Progenitor cell of endocrine pancreas (in vitro differentiated cells): ENCODE data around the gene C1QTNF8. TPM values are rescaled to one million over a fixed set of nuclear protein-coding genes. Genes with fewer than 3 reads are reported as not detected.

Experiments
- DNase-seq: peaks from one replicate; pipeline ENCODE4 v3.0.0; 2021; ENCODE audit warnings: low spot score; ENCODE audit not compliant: unreplicated experiment
- H3K27ac Mint-ChIP-seq: 2 replicates; pipeline ENCODE4 v1.8.0; 2021; ENCODE audit warnings: mild to moderate bottlenecking, moderate library complexity, mixed read lengths
- H3K27me3 Mint-ChIP-seq: 2 replicates; pipeline ENCODE4 v1.8.0; 2021; ENCODE audit warnings: mixed read lengths
- H3K36me3 Mint-ChIP-seq: 2 replicates; pipeline ENCODE4 v1.8.0; 2022; ENCODE audit warnings: mixed read lengths; ENCODE audit not compliant: insufficient read depth
- H3K4me1 Mint-ChIP-seq: 2 replicates; pipeline ENCODE4 v1.8.0; 2021; ENCODE audit warnings: low read depth, mixed read lengths
- H3K4me3 Mint-ChIP-seq: 2 replicates; pipeline ENCODE4 v1.8.0; 2021; ENCODE audit warnings: low read depth, mild to moderate bottlenecking, moderate library complexity, mixed read lengths
- H3K9me3 Mint-ChIP-seq: 2 replicates; pipeline ENCODE4 v1.8.0; 2021; ENCODE audit warnings: low read depth, mixed read lengths
- CTCF ChIP-seq: fragments of 200-600 bp; sonication (generic); IDR thresholded peaks from one replicate; pipeline ENCODE4 v1.5.0; 2021; ENCODE audit warnings: antibody characterized with exemption, mild to moderate bottlenecking; ENCODE audit not compliant: unreplicated experiment
- total RNA-seq: library from RNA; stranded (reverse); gene quantifications from 2 replicates; pipeline ENCODE4 v1.2.1, GENCODE V29; 2021

C1QTNF8 gene
- total RNA-seq, 1 donor from 2014 or later, result not detected

GRCh38 chr16:1119766-1120576 is 23.9 kb upstream of the C1QTNF8 start:
- Mint-ChIP-seq H3K27me3 (no peaks in the 10 kb centered on the region), H3K4me3 (no peak overlapping the region), H3K27ac (no peak overlapping the region), H3K4me1 (peaks cover 8% of the 10 kb centered on the region), H3K9me3 (no peaks in the 10 kb centered on the region), H3K36me3 (no peaks in the 10 kb centered on the region)
- TF ChIP-seq CTCF, result no peak
- no peak for DNase-seq

- no peaks in the 10 kb centered on the region for H3K36me3 Mint-ChIP-seq
- H3K4me1 Mint-ChIP-seq, result peaks cover 8% of the 10 kb centered on the region
- DNase-seq, result no peak
- no peak overlapping the region for H3K4me3 Mint-ChIP-seq
- no peak for TF ChIP-seq CTCF
- no peaks in the 10 kb centered on the region for H3K27me3 Mint-ChIP-seq
- no peak overlapping the region for H3K27ac Mint-ChIP-seq
- no peaks in the 10 kb centered on the region for H3K9me3 Mint-ChIP-seq
These were observed 23.1 kb upstream of the C1QTNF8 start for GRCh38 chr16:1119129-1119528.

GRCh38 chr16:1117926-1118325 is 21.9 kb upstream of the C1QTNF8 start:
- peaks cover 8% of the 10 kb centered on the region for H3K4me1 Mint-ChIP-seq
- no peak for TF ChIP-seq CTCF
- H3K4me3 Mint-ChIP-seq, result no peak overlapping the region
- no peak for DNase-seq
- H3K27me3 Mint-ChIP-seq, result peaks cover 4% of the 10 kb centered on the region
- no peak overlapping the region for H3K27ac Mint-ChIP-seq
- no peaks in the 10 kb centered on the region for H3K36me3 Mint-ChIP-seq
- H3K9me3 Mint-ChIP-seq, result no peaks in the 10 kb centered on the region

- Mint-ChIP-seq H3K4me1 (peaks cover 8% of the 10 kb centered on the region), H3K27me3 (peaks cover 6% of the 10 kb centered on the region), H3K9me3 (no peaks in the 10 kb centered on the region), H3K4me3 (no peak overlapping the region), H3K27ac (no peak overlapping the region), H3K36me3 (no peaks in the 10 kb centered on the region)
- TF ChIP-seq CTCF, result no peak
- no peak for DNase-seq
These were observed 21.3 kb upstream of the C1QTNF8 start for GRCh38 chr16:1117176-1117900.

- Mint-ChIP-seq H3K36me3 (no peaks in the 10 kb centered on the region), H3K27ac (no peak overlapping the region), H3K9me3 (no peaks in the 10 kb centered on the region), H3K4me3 (no peak overlapping the region), H3K4me1 (peaks cover 3% of the 10 kb centered on the region), H3K27me3 (peaks cover 7% of the 10 kb centered on the region)
- DNase-seq, result no peak
- TF ChIP-seq CTCF, result no peak
These were observed 20.6 kb upstream of the C1QTNF8 start for GRCh38 chr16:1116693-1117077.
